LNCaP clone FGC (cell line): ENCODE results near the gene SMOC2.

Experiments
- DNase-seq: peaks from one replicate; pipeline ENCODE4 v3.0.0-alpha.2; 2011; ENCODE audit warnings: low read depth
- H3K4me3 ChIP-seq: 2 replicates; pipeline ENCODE4 v1.5.1; 2011; ENCODE audit warnings: mild to moderate bottlenecking, low read depth, low read length, control low read depth
- CTCF ChIP-seq: IDR thresholded peaks from 2 replicates; pipeline ENCODE4 v1.5.1; 2012; ENCODE audit warnings: mild to moderate bottlenecking; ENCODE audit not compliant: control insufficient read depth, insufficient read depth; ENCODE audit errors: extremely low read depth

The SMOC2 gene

GRCh38 chr6:168624540-168624939 lies 183.6 kb downstream of the SMOC2 start:
- no peak overlapping the region for H3K4me3 ChIP-seq
- TF ChIP-seq CTCF = no peak
- DNase-seq = no peak

GRCh38 chr6:168624948-168625347 lies 184.0 kb downstream of the SMOC2 start:
- no peak for DNase-seq
- TF ChIP-seq CTCF = no peak
- no peak overlapping the region for H3K4me3 ChIP-seq

- no peak overlapping the region for H3K4me3 ChIP-seq
- no peak for TF ChIP-seq CTCF
- DNase-seq = no peak
Observed at GRCh38 chr6:168625602-168626001, 184.6 kb downstream of the SMOC2 start.

GRCh38 chr6:168626046-168626602 lies 185.1 kb downstream of the SMOC2 start:
- no peak for TF ChIP-seq CTCF
- no peak overlapping the region for H3K4me3 ChIP-seq

GRCh38 chr6:168627506-168628175 lies 186.7 kb downstream of the SMOC2 start:
- no peak for DNase-seq
- no peak overlapping the region for H3K4me3 ChIP-seq
- no peak for TF ChIP-seq CTCF

More at GRCh38 chr6:168626046-168626602, 185.1 kb downstream of the SMOC2 start:
- DNase-seq = no peak

- no peak overlapping the region for H3K4me3 ChIP-seq
- no peak for TF ChIP-seq CTCF
- no peak for DNase-seq
Observed at GRCh38 chr6:168628176-168628553, 187.2 kb downstream of the SMOC2 start.
